Trophoblast cell (in vitro differentiated cells and primary cell): ENCODE data around the gene TSPAN9.
A peak's percentile ranks its signal among the peaks of the same experiment; 100 is the strongest.

Source experiments
- DNase-seq, 2 donors: peaks; one replicate each; pipeline ENCODE4 v3.0.0-alpha.2; 2016
- H2AFZ ChIP-seq: 2 replicates; pipeline ENCODE4 v1.6.1; 2013; ENCODE audit warnings: low read length, moderate library complexity, mild to moderate bottlenecking; ENCODE audit not compliant: insufficient read depth, poor library complexity
- H2AK5ac ChIP-seq: 2 replicates; pipeline ENCODE4 v1.6.1; 2013; ENCODE audit warnings: mild to moderate bottlenecking, low read length
- H2BK120ac ChIP-seq: 2 replicates; pipeline ENCODE4 v1.6.1; 2013; ENCODE audit warnings: low read length, mild to moderate bottlenecking, moderate library complexity; ENCODE audit not compliant: insufficient read depth, poor library complexity
- H2BK12ac ChIP-seq: 2 replicates; pipeline ENCODE4 v1.6.1; 2013; ENCODE audit warnings: mild to moderate bottlenecking, low read length, moderate library complexity
- H2BK5ac ChIP-seq: 2 replicates; pipeline ENCODE4 v1.6.1; 2013; ENCODE audit warnings: low read length, low read depth, moderate library complexity, mild to moderate bottlenecking; ENCODE audit not compliant: poor library complexity
- H3K14ac ChIP-seq: 2 replicates; pipeline ENCODE4 v1.6.1; 2013; ENCODE audit warnings: mild to moderate bottlenecking, low read length
- H3K18ac ChIP-seq: 2 replicates; pipeline ENCODE4 v1.6.1; 2013; ENCODE audit warnings: mild to moderate bottlenecking, low read length
- H3K23ac ChIP-seq: 2 replicates; pipeline ENCODE4 v1.6.1; 2013; ENCODE audit warnings: low read length
- H3K27ac ChIP-seq: 2 replicates; pipeline ENCODE4 v1.5.1; 2013; ENCODE audit warnings: low read depth, mild to moderate bottlenecking, inconsistent platforms, low read length, moderate library complexity
- H3K27me3 ChIP-seq: 2 replicates; pipeline ENCODE4 v1.6.1; 2013; ENCODE audit warnings: inconsistent platforms, mild to moderate bottlenecking, low read length, moderate library complexity; ENCODE audit not compliant: insufficient read depth
- H3K36me3 ChIP-seq, 2 experiments: 1 replicate in 1 of 2; 2 replicates in 1 of 2; pipeline ENCODE4 v1.6.1; 2013; ENCODE audit warnings: low read length in 2 of 2, mild to moderate bottlenecking in 2 of 2, moderate library complexity in 1 of 2; ENCODE audit not compliant: insufficient read depth in 2 of 2, control insufficient read depth in 1 of 2
- H3K4ac ChIP-seq: 2 replicates; pipeline ENCODE4 v1.6.1; 2013; ENCODE audit warnings: low read depth, mild to moderate bottlenecking, low read length, moderate library complexity
- H3K4me1 ChIP-seq, 2 experiments: 1 replicate in 1 of 2; 2 replicates in 1 of 2; pipeline ENCODE4 v1.6.1; 2013; ENCODE audit warnings: low read length in 2 of 2, mild to moderate bottlenecking in 2 of 2, moderate library complexity in 1 of 2; ENCODE audit not compliant: insufficient read depth in 2 of 2, control insufficient read depth in 1 of 2
- H3K4me2 ChIP-seq: 2 replicates; pipeline ENCODE4 v1.6.1; 2013; ENCODE audit warnings: inconsistent platforms, mild to moderate bottlenecking, low read length, moderate library complexity
- H3K4me3 ChIP-seq: 2 replicates; pipeline ENCODE4 v1.5.1; 2013; ENCODE audit warnings: mild to moderate bottlenecking, low read depth, low read length, inconsistent platforms
- H3K79me1 ChIP-seq: one replicate; pipeline ENCODE4 v1.6.1; 2013; ENCODE audit warnings: low read length
- H3K79me2 ChIP-seq: 2 replicates; pipeline ENCODE4 v1.6.1; 2013; ENCODE audit warnings: low read length, mild to moderate bottlenecking; ENCODE audit not compliant: control insufficient read depth, insufficient read depth, poor library complexity
- H3K9ac ChIP-seq: 2 replicates; pipeline ENCODE4 v1.6.1; 2013; ENCODE audit warnings: mild to moderate bottlenecking, low read length
- H3K9me3 ChIP-seq: 2 replicates; pipeline ENCODE4 v1.6.1; 2013; ENCODE audit warnings: low read depth, mild to moderate bottlenecking, control low read depth, inconsistent platforms, low read length; ENCODE audit not compliant: insufficient read depth
- H4K12ac ChIP-seq: 2 replicates; pipeline ENCODE4 v1.6.1; 2013; ENCODE audit warnings: low read depth, mild to moderate bottlenecking, low read length, moderate library complexity
- H4K8ac ChIP-seq: 2 replicates; pipeline ENCODE4 v1.6.1; 2013; ENCODE audit warnings: low read depth, mild to moderate bottlenecking, low read length, moderate library complexity
- H4K91ac ChIP-seq: one replicate; pipeline ENCODE4 v1.6.1; 2013; ENCODE audit warnings: low read depth, mild to moderate bottlenecking, low read length, moderate library complexity
- WGBS: extraction: QIAGEN DNeasy Blood & Tissue Kit; methylation state at CpG from one replicate; pipeline ENCODE4 v1.1.7; 2013; ENCODE audit warnings: missing lambda C conversion rate; ENCODE audit not compliant: insufficient read length, insufficient coverage; ENCODE audit errors: extremely low coverage; 5-methylcytosine and 5-hydroxymethylcytosine counted together

Gene TSPAN9

GRCh38 chr12:3119192-3119755 is 42.1 kb downstream of the TSPAN9 start:
- Histone ChIP-seq H3K18ac (no peak overlapping the region), H4K8ac (no peak overlapping the region), H3K36me3 (peaks cover 0 to 4% of the 10 kb centered on the region in 2 experiments), H3K4me3 (no peak overlapping the region), H3K4me1 (no peaks in the 10 kb centered on the region), H3K27me3 (no peaks in the 10 kb centered on the region), H3K79me2 (no peaks in the 10 kb centered on the region), H2BK12ac (no peak overlapping the region), H4K12ac (no peak overlapping the region), H2BK5ac (no peak overlapping the region), H3K4ac (no peak overlapping the region), H2BK120ac (no peak overlapping the region), H3K9ac (no peak overlapping the region), H3K9me3 (peaks cover 1% of the 10 kb centered on the region), H3K14ac (no peak overlapping the region), H2AK5ac (no peak overlapping the region), H4K91ac (no peak overlapping the region), H3K23ac (no peak overlapping the region), H3K4me2 (no peak overlapping the region), H3K27ac (no peak overlapping the region), H2AFZ (no peak overlapping the region), H3K79me1 (no peaks in the 10 kb centered on the region)
- WGBS: no CpG with 5 or more reads among the region's 9 CpGs
- no peak for DNase-seq

DNA sequence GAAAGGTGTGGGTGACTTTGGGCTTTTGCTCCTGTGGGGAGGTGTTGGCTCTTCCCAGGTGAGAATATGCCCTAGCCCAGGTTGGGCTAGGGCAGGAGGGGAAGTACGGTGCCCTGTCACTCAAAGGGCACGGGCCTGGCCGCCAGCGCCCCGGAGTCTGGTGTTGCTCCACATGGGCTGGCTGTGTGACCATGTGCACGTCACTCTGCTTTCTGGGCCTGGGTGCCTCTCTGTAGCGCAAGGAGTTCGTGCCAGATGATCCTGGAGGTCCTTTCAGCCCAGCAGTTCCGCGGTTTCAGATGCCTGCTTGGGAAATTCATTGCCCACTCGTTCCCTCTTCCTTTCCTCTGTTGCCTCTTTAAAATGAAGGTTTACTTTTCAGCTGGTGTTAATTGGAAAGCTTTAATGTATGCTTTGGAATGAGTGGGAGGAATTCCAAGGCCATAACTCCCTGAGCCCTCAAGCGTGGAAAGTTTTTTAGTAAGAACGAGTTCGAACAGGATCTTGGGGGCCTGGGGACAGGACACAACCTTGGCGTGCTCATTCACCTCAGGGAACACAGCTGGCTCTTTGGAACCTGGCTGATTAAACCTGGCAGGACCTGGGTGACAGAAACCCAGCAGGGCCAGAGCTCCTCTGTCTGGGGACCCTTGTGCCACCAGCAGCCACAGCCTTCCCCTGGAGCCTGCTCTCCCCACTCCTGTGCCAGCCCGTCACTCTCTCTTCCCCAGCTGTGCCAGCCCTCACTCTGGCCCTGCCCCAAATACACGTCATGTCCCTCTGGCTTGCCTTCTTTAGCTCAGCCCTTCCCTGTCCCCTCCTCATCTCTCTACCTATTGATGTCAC is 42.8 kb downstream of the TSPAN9 start:
- H3K36me3 ChIP-seq: peaks cover 0 to 4% of the 10 kb centered on the region in 2 experiments
- H3K4ac ChIP-seq: no peak overlapping the region
- no peak overlapping the region for H3K4me3 ChIP-seq
- no CpG with 5 or more reads among the region's 17 CpGs for WGBS
- no peaks in the 10 kb centered on the region for H3K79me1 ChIP-seq
- no peak overlapping the region for H2BK5ac ChIP-seq
- H3K79me2 ChIP-seq: no peaks in the 10 kb centered on the region
- no peak overlapping the region for H3K4me2 ChIP-seq
- no peak overlapping the region for H2BK12ac ChIP-seq
- DNase-seq: peak in 1 of 2 donors; percentile 13
- no peak overlapping the region for H4K8ac ChIP-seq
- no peak overlapping the region for H2BK120ac ChIP-seq
- peaks cover 3% of the 10 kb centered on the region for H3K9me3 ChIP-seq
- no peak overlapping the region for H3K27ac ChIP-seq
- no peak overlapping the region for H3K23ac ChIP-seq
- H3K18ac ChIP-seq: no peak overlapping the region
- no peak overlapping the region for H3K14ac ChIP-seq
- H3K9ac ChIP-seq: no peak overlapping the region
- no peak overlapping the region for H4K12ac ChIP-seq
- H3K4me1 ChIP-seq: no peaks in the 10 kb centered on the region
- H2AFZ ChIP-seq: no peak overlapping the region
- H2AK5ac ChIP-seq: no peak overlapping the region
- no peak overlapping the region for H4K91ac ChIP-seq
- H3K27me3 ChIP-seq: no peaks in the 10 kb centered on the region

DNA sequence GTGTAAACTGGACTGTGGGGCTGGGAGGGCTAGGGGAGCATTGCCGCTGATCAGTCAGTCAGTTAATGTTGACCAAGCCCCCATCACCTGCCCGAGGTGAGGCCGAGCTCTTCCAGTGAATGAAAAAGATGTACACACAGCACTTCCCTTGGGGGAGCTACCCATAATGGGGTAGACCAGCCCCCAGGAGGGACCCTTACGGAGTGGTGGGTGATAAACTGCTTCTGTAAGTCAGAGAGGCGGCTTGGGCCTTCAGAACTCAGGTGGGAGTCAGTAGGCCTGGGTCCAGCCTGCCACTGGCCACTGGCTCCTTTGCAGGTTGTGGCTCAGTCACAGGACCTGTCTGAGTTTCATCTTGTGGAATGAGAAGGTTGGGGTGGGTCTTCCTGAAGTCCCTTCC is 43.5 kb downstream of the TSPAN9 start:
- no peaks in the 10 kb centered on the region for H3K79me1 ChIP-seq
- H3K4ac ChIP-seq: no peak overlapping the region
- H2BK120ac ChIP-seq: no peak overlapping the region
- H3K27me3 ChIP-seq: no peaks in the 10 kb centered on the region
- no peaks in the 10 kb centered on the region for H3K4me1 ChIP-seq
- H3K4me2 ChIP-seq: no peak overlapping the region
- H3K4me3 ChIP-seq: no peak overlapping the region
- DNase-seq: no peak
- peaks cover 0 to 4% of the 10 kb centered on the region in 2 experiments for H3K36me3 ChIP-seq
- H4K91ac ChIP-seq: no peak overlapping the region
- no peak overlapping the region for H4K8ac ChIP-seq
- H3K9me3 ChIP-seq: peaks cover 3% of the 10 kb centered on the region
- H3K27ac ChIP-seq: no peak overlapping the region
- no peak overlapping the region for H2BK5ac ChIP-seq
- H2AK5ac ChIP-seq: no peak overlapping the region
- H3K18ac ChIP-seq: no peak overlapping the region
- no peak overlapping the region for H4K12ac ChIP-seq
- H2BK12ac ChIP-seq: no peak overlapping the region
- H3K9ac ChIP-seq: no peak overlapping the region
- no peak overlapping the region for H3K23ac ChIP-seq
- H2AFZ ChIP-seq: no peak overlapping the region
- no CpG with 5 or more reads among the region's 5 CpGs for WGBS
- no peak overlapping the region for H3K14ac ChIP-seq
- H3K79me2 ChIP-seq: no peaks in the 10 kb centered on the region

GRCh38 chr12:3122841-3123678 is 45.9 kb downstream of the TSPAN9 start:
- no CpG with 5 or more reads among the region's 13 CpGs for WGBS
- no peak for DNase-seq
- no peak overlapping the region for H3K4ac ChIP-seq
- H2BK12ac ChIP-seq: no peak overlapping the region
- H2BK120ac ChIP-seq: no peak overlapping the region
- no peaks in the 10 kb centered on the region for H3K79me2 ChIP-seq
- no peak overlapping the region for H4K12ac ChIP-seq
- H2BK5ac ChIP-seq: no peak overlapping the region
- H3K36me3 ChIP-seq: peaks cover 0 to 4% of the 10 kb centered on the region in 2 experiments
- H4K8ac ChIP-seq: no peak overlapping the region
- no peak overlapping the region for H4K91ac ChIP-seq
- H3K14ac ChIP-seq: no peak overlapping the region
- peaks cover 3% of the 10 kb centered on the region for H3K9me3 ChIP-seq
- H3K4me2 ChIP-seq: no peak overlapping the region
- no peak overlapping the region for H3K23ac ChIP-seq
- H3K27ac ChIP-seq: no peak overlapping the region
- H3K4me1 ChIP-seq: no peaks in the 10 kb centered on the region
- H3K27me3 ChIP-seq: no peaks in the 10 kb centered on the region
- H3K18ac ChIP-seq: no peak overlapping the region
- no peak overlapping the region for H3K9ac ChIP-seq
- no peak overlapping the region for H2AK5ac ChIP-seq
- H2AFZ ChIP-seq: no peak overlapping the region
- H3K79me1 ChIP-seq: no peaks in the 10 kb centered on the region
- no peak overlapping the region for H3K4me3 ChIP-seq
